ENCODE results near the gene SLC22A7.

The SLC22A7 gene

DNA sequence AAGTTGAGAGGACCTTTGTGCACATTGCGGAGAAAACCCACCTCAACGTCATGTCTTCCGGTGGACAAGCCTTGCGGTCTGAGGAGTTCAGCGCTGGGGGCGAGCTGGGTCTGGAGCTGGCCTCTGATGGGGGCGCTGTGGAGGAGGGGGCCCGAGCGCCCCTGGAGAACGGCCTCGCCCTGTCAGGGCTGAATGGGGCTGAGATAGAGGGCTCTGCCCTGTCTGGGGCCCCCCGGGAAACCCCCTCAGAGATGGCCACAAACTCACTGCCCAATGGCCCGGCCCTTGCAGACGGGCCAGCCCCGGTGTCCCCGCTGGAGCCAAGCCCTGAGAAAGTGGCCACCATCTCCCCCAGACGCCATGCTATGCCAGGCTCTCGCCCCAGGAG lies 14.6 kb upstream of the SLC22A7 start:
- no peak for DNase-seq (ENCODE audit: low spot score)

GRCh38 chr6:43283905-43284304 lies 14.2 kb upstream of the SLC22A7 start:
- no peak for DNase-seq (ENCODE audit: low spot score)

DNA sequence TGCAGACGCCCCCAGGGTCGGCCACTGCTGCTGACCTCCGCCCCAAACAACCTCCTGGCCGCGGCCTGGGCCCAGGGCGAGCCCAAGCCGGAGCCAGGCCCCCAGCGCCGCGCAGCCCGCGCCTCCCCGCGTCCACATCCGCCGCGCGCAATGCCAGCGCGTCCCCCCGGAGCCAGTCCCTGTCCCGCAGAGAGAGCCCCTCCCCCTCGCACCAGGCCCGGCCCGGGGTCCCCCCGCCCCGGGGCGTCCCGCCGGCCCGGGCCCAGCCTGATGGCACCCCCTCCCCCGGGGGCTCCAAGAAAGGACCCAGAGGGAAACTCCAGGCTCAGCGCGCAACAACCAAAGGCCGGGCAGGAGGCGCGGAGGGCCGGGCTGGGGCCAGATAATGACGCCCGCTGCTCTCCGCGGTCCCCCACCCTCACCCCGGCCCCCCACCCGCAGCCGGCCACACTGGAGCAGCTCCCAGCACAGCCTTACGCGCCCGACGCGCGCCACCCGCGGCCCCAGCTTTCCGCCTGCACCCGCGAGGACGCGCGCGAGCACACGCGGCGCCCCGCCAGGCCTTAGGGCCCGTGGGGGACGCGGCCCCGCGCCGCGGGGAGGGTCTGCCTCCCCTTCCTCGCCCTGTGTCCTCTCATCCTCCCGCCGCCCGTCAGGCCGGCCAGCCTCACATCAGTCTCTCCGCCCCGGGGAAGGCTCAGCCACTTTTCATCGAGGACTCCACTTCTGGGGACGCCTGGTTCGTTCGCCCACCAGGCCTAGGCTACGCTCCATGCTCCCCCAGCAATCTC lies 12.9 kb upstream of the SLC22A7 start:
- no peak for DNase-seq (ENCODE audit: low spot score)

- no peak for DNase-seq (ENCODE audit: low spot score)
Observed at GRCh38 chr6:43285832-43286231, 12.2 kb upstream of the SLC22A7 start.

DNA sequence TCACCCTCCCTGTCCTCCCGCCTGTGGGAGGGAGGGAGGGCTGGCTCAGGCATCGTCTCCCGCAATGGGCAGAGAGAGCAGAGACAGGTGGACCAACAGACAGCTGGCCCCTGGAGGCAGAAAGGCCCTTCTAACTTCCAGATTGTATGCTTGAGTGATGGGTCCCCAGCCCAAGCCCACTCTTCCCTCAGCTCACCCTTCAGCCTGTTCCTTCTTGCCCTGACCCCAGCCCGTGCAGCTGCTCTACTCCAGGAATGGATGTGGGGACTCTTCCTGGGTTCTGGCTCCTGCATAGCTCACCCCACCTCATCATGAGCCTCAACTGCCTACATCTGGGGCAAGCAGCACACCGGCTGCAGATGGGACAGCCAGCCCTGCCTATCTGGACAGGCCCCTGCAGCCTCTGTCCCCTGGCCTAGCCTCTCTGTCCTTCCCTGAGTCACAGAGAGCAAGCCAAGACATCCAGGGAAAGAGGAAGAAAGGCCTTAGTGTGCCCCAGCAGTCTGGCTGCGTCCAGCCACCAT lies 11.5 kb upstream of the SLC22A7 start:
- no peak for DNase-seq (ENCODE audit: low spot score)

DNA sequence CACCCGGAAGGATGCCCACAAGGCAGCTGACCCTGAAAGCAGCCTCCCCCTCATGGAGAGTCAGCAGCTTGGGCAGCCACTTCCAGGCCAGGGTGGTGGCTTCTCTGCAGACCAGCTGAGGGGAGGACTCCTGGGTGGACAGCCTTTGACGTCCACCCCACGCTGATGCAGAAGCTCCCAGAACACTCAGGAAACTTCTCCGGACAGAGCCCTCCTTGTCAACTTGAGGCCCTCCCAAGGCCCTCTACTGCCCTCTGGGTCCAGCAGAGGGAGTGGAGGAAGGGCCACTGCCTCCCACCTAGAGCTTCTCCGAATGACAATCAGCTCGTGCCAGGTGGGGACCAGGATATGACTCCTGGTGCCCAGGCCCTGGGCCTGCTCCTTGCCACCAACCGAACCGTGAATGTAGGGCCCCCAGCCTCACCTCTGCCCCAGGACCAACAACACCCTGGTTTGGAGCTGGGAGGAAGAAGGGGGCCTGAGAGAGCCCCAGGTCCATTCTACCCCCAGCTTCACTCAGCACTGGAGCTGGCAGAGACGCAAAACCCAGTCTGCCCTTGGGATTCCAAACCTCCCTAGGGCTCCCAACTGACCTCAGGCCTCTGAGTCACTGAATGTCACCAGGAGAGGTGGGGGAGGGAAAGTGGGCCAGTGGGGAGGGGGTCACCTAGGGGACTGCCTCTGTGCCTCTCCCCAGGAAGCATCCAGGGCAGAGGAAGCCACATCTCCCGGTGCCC lies 10.9 kb upstream of the SLC22A7 start:
- no peak for DNase-seq (ENCODE audit: low spot score)

DNA sequence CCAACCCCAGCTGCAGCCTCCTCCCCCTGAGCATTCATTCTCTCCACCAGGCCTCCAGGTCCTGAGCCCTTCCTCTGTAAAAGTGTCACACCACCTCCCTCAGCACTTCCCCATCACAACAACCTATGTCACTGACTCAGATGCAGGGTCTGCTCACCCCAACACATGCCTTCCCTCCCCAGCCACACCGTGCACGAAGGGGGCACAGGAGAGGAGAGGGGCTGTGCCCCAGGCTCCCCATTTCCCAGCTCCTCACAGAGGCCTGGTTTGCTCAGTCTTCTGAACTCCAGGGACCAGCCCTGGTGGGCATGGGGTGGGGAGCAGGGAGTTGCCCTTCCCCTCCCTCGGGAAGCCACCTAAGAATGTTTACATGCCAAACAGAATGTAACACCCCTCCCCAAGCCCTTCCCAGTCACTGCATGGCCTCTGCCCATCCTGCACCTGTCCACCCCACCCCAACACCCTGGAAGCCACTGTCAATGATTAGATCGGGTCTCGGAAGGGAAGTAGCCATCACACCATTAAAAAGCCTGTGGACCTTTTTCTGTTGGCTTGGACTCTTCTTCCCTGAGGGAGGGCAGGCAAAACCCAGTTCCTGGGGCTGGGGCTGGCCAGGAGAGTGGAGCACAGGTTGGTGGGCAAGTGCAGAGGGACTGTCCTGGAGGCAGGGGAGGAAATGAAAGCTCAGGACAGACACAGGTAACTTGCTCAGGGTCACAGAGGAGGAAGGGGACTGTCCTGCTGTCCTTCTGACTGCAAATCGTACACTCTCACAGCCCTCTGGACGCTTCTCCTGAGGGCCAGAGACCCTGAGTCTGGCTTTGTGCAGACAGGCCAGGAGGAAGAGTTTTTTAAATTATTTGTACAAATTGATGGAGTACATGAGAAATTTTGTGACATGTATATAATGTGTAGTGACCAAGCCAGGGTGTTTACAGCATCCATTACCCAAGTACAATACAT lies 10.1 kb upstream of the SLC22A7 start:
- DNase-seq (ENCODE audit: low spot score), result no peak

- no peak for DNase-seq (ENCODE audit: low spot score)
Observed at GRCh38 chr6:43290339-43290904, 7.6 kb upstream of the SLC22A7 start.

DNA sequence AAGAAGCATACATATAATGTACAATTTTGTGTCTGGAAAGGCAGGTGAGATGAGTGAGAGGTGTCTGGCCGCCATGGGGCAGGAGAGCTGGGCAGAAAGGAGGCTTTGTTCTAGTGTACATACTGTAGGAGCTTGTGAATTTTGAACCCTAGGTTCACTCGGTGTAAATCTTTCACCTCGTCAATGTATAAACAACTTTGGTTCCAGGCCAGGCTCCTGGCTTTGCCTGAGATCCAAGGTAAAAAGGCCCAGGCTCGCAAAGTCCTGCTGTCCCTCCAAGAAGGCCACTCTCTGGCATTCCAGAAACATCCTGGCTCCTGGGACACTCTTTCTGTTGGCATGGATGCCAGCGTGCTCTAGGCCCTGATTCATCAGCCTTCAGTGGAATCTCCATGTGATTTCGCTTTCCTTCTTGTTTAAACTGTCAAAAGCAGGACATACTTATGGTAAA lies 7.1 kb upstream of the SLC22A7 start:
- DNase-seq (ENCODE audit: low spot score), result no peak

GRCh38 chr6:43291708-43292107 lies 6.4 kb upstream of the SLC22A7 start:
- DNase-seq (ENCODE audit: low spot score), result no peak

DNA sequence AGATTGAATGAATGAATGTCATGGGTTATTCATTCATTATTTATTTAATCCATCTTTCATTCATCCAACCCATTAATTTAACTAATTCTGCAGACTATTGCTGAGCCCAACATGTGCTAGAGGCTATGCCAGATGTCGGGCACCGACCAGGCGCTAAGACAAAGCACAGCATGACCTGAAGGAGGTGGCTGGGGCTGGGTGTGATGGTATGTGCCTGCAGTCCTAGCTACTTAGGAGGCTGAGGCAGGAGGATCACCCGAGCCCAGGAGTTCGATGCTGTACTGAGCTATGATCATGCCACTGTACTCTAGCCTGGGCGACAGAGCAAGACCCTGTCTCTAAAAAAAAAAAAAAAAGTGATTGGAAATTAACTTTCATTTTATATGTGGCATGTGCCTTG lies 5.7 kb upstream of the SLC22A7 start:
- no peak for DNase-seq (ENCODE audit: low spot score)

- no peak for DNase-seq (ENCODE audit: low spot score)
Observed at GRCh38 chr6:43292763-43293318, 5.2 kb upstream of the SLC22A7 start.

- no peak for DNase-seq (ENCODE audit: low spot score)
Observed at GRCh38 chr6:43293698-43294097, 4.4 kb upstream of the SLC22A7 start.

DNA sequence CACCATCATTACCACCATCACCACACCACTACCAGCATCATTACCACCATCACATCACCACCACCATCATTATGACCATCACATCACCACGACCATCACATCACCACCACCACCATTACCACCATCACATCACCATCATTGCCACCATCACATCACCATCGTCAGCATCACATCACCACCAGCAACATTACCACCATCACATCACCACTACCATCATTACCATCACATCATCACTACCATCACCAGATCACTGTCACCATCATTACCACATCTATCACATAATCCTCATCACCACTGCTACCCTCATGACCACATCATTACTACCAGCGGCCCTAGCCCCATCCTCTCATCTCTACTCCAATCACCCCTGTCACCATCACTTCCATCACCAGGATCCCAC lies 3.5 kb upstream of the SLC22A7 start:
- no peak for DNase-seq (ENCODE audit: low spot score)

- no peak for DNase-seq (ENCODE audit: low spot score)
Observed at GRCh38 chr6:43295456-43295855, 2.6 kb upstream of the SLC22A7 start.

DNA sequence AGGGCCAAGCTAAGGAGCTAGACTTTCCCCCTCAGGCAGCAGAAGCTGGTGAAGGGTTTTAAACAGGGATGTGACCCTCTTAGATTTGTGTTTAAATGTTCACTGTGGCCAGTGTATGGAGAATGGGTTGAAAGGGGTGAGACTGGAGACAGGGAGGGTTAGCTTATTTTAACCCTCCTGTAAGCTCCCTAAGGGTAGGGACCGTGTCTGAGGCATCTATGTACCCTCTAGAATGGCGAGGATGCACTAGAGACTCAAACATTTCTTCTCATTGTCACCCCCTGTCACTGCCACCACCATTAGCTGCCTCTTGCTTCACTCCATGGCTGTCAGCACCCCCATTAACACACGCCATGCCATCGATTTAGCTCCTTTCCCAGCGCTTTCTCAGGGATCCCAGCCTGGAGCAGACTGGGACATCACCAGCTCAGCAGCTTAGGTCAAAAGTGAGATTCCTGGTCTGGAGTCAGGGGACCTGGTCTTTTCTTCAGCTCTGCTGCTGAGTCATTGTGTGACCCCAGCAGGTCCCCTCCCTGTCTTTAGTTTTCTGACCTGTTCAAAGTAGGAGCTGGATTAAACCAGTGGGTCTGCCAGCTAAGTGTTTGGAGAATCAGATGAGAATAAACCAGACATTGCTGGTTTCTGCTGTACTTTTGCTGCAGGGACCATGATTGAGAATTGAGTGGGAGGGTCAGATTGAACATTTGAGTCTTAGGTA lies 1.1 kb upstream of the SLC22A7 start:
- DNase-seq (ENCODE audit: low spot score), result no peak

DNA sequence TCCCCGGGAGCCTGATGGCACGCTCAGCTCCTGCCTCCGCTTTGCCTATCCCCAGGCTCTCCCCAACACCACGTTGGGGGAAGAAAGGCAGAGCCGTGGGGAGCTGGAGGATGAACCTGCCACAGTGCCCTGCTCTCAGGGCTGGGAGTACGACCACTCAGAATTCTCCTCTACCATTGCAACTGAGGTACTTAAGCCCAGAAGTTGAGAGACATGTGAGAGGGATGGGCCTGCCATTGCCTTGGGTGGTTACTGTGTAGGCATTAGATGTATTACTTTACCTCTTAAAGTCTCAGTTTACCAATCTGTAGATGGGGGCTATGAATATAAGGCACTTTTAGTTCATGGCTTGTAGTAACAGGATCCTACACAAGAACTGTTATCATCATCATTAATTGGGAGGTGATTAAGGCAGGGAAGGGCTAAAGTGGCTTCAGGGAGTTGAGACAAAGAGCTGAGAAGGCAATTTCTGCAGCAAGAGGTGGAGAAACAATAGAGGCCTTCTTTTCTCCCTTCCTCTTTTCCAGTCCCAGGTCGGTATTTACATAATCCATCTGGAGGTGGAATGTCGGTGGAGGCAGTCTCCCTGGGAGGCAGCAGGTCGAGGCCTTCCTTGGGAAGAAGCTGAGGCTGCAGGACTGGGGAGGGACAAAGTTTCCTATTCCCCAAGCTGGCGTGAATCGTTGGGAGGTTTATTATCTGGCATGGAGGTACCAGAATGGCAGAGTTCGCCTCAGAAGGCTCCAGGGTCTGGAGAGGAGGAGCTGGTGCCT lies 691 bp downstream of the SLC22A7 start:
- DNase-seq (ENCODE audit: low spot score), result no peak

DNA sequence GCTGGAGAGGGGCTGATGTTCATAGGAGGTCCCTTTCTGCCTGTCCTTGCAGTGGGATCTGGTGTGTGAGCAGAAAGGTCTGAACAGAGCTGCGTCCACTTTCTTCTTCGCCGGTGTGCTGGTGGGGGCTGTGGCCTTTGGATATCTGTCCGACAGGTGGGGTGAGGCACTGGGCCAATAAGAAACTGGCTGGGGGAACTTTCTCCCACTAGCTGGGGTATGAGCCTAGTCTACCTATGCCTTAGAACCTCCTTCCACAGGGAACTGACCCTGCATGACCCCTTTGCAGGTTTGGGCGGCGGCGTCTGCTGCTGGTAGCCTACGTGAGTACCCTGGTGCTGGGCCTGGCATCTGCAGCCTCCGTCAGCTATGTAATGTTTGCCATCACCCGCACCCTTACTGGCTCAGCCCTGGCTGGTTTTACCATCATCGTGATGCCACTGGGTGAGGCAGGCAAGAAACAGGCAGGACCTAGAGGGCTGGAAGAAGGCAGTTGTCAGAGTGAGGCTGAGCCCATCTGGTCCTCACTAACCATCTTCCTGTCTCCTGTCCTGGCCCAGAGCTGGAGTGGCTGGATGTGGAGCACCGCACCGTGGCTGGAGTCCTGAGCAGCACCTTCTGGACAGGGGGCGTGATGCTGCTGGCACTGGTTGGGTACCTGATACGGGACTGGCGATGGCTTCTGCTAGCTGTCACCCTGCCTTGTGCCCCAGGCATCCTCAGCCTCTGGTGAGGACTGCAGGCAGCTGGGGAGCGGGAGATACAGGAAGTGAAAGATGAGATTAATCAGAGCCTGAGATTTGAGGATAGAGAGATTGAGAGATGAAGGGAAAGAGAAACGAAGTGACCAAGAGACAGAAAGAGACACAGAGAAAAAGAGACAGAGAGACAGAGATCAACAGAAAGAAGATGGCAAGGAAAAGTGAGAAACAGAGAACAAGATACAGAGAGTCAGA lies 1.6 kb downstream of the SLC22A7 start:
- DNase-seq (ENCODE audit: low spot score), result peak; percentile 8

Data from GM03348 (cell line).